ENCODE data around the gene ITGA11. TPM values are rescaled to one million over a fixed set of nuclear protein-coding genes. Genes with fewer than 3 reads are reported as not detected.

Gene ITGA11
- total RNA-seq, 1 donor from 2014 or later, result 0.22 TPM

DNA sequence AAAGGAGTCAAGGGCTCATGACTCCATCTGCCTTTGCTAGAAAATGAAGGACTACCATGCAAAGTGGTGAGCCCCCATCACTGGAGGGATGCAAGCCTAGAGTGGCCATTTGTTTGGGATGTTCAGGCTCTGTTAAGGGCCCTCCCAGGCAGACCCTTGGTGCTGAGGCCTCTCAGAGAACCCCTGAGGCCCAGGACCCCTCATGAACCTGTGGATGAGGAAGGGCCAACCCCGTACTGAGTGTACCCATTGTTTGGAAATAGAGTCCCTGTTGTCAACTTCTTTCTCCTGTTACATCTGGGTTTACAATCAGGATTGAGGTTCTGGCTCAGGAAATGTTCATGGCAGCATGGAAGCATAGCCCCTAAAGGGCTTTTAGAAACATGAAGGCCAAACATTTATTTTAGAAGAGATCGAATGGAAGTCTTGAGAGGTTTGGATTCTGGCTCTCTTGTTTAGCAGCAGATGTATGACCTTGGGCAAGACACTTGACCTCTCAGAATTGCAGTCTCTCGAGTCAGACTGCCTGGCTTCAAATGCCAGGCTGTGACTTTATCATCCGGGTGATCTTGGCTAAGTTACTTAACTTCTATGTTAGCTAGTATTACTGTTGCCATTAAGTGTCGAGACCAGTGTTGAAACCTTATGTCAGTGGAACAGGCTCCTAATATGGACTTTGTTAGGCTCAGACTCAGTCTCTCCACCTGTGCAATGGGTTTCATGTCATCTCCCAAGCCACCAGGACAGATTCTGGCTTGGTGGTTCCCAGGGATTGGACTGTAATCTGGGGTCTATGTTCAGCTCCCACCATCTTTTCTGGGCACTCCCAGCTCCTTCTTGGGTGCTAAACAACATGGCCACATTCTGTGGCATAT, 12.4 kb downstream of the ITGA11 start:
- TF ChIP-seq, protein P1, sequence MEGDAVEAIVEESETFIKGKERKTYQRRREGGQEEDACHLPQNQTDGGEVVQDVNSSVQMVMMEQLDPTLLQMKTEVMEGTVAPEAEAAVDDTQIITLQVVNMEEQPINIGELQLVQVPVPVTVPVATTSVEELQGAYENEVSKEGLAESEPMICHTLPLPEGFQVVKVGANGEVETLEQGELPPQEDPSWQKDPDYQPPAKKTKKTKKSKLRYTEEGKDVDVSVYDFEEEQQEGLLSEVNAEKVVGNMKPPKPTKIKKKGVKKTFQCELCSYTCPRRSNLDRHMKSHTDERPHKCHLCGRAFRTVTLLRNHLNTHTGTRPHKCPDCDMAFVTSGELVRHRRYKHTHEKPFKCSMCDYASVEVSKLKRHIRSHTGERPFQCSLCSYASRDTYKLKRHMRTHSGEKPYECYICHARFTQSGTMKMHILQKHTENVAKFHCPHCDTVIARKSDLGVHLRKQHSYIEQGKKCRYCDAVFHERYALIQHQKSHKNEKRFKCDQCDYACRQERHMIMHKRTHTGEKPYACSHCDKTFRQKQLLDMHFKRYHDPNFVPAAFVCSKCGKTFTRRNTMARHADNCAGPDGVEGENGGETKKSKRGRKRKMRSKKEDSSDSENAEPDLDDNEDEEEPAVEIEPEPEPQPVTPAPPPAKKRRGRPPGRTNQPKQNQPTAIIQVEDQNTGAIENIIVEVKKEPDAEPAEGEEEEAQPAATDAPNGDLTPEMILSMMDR (IDR thresholded peaks at IDR 0.05; ENCODE audit: partially characterized antibody, unreplicated experiment), result no peak
- no peak overlapping the region for H3K27ac Mint-ChIP-seq (ENCODE audit: unreplicated experiment)
- no peaks in the 10 kb centered on the region for H3K36me3 Mint-ChIP-seq (ENCODE audit: unreplicated experiment)
- H3K27me3 Mint-ChIP-seq (ENCODE audit: unreplicated experiment), result peaks cover 9% of the 10 kb centered on the region
- peaks cover 5% of the 10 kb centered on the region for H3K9me3 Mint-ChIP-seq (ENCODE audit: unreplicated experiment)
- no peak for DNase-seq
- no peak overlapping the region for H3K4me3 Mint-ChIP-seq (ENCODE audit: unreplicated experiment)
- H3K4me1 Mint-ChIP-seq (ENCODE audit: low read depth, unreplicated experiment), result peaks cover 6% of the 10 kb centered on the region

DNA sequence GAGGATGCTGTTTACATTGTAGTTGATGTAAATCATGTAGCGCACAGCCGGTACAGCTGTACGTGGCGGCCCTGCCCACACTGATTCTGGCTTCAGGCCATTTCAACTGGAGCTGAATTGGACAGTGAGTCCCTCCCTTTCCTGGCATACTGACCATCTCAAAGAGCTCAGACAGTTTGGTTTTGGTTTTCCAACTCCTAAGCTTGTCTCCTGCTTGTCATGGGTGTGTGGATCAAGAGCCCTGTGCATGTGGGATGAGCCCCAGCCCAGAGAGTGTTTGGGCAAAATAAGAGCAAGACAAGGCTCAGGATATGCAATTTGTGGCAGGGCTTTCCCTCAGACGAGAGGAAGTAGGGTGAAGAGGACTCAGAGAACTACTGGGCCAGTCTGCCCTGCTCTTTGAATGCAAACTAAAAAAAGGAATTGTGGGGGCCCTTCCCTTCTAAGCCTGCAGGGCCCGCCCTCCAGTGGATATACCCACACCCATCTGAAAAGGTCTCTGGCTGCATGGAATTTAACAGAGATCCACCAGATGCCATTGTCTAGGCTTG, 13.3 kb downstream of the ITGA11 start:
- DNase-seq, result no peak
- Mint-ChIP-seq H3K4me1 (ENCODE audit: low read depth, unreplicated experiment) (peaks cover 6% of the 10 kb centered on the region), H3K27ac (ENCODE audit: unreplicated experiment) (no peak overlapping the region), H3K9me3 (ENCODE audit: unreplicated experiment) (peaks cover 5% of the 10 kb centered on the region), H3K4me3 (ENCODE audit: unreplicated experiment) (no peak overlapping the region), H3K27me3 (ENCODE audit: unreplicated experiment) (peaks cover 6% of the 10 kb centered on the region), H3K36me3 (ENCODE audit: unreplicated experiment) (no peaks in the 10 kb centered on the region)
- TF ChIP-seq, protein P1 (IDR thresholded peaks at IDR 0.05; ENCODE audit: partially characterized antibody, unreplicated experiment), result no peak

DNA sequence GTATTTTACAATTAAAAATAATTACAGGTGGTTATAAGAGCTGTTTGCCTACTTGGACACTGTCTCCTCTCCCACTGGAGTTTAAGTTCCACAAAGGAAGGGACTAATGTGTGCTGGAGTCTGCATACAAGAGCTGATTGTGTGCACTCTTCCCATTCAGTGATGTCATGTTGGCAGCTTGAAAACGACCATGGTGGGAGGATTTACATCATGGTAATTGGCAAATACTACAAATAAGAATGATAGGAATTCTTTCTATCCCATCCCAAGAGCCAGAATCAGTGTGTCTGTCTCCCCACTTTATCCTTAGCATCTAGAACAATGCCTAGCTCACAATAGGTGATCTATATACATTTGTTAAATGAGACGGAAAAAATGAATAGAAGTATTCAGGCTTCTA, 14.1 kb downstream of the ITGA11 start:
- Mint-ChIP-seq H3K9me3 (ENCODE audit: unreplicated experiment) (peaks cover 5% of the 10 kb centered on the region), H3K27me3 (ENCODE audit: unreplicated experiment) (peaks cover 6% of the 10 kb centered on the region), H3K36me3 (ENCODE audit: unreplicated experiment) (no peaks in the 10 kb centered on the region), H3K4me3 (ENCODE audit: unreplicated experiment) (no peak overlapping the region), H3K4me1 (ENCODE audit: low read depth, unreplicated experiment) (peaks cover 6% of the 10 kb centered on the region), H3K27ac (ENCODE audit: unreplicated experiment) (no peak overlapping the region)
- TF ChIP-seq, protein P1 (IDR thresholded peaks at IDR 0.05; ENCODE audit: partially characterized antibody, unreplicated experiment), result no peak
- no peak for DNase-seq

DNA sequence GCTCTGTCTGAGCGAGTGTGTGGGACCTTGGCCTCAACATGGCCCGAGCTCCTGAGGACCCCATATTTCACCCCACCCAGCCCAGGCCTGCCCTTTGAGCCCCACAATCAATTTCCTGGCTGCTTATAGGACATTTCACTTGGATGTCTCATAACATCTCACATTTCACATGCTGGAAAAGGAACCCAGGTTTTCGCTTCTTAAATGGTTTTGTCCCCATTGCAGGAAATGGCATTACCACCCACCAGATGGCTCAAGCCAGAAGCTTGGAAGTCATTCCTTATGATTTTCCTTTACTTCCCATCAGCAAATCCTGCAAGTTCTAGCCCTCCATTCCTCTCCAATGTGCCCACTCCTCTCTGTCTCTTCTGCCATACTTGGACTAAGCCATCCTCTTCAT, 14.9 kb downstream of the ITGA11 start:
- Mint-ChIP-seq H3K4me3 (ENCODE audit: unreplicated experiment) (no peak overlapping the region), H3K36me3 (ENCODE audit: unreplicated experiment) (no peaks in the 10 kb centered on the region), H3K27ac (ENCODE audit: unreplicated experiment) (no peak overlapping the region), H3K9me3 (ENCODE audit: unreplicated experiment) (peaks cover 2% of the 10 kb centered on the region), H3K4me1 (ENCODE audit: low read depth, unreplicated experiment) (peaks cover 6% of the 10 kb centered on the region), H3K27me3 (ENCODE audit: unreplicated experiment) (peaks cover 4% of the 10 kb centered on the region)
- DNase-seq, result no peak
- TF ChIP-seq, protein P1 (IDR thresholded peaks at IDR 0.05; ENCODE audit: partially characterized antibody, unreplicated experiment), result no peak

DNA sequence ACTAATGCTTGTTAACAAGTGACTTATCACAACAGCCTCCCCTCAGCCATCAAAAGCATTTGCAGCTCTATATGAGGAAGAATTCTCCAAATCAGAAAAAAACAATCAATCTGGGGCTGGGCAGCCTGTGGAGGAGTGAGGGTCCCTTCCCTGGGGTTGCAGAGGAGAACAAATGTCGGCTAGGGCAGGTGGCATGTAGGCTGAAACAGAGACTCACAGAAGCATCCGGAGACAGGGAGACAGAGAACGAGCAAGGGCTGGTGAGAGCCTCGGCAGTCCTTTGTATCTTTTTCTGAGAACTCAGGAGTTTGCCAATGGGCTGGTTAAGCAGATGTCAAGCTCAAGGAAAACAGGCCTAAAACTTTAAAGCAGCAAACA, 15.8 kb downstream of the ITGA11 start:
- Mint-ChIP-seq H3K27me3 (ENCODE audit: unreplicated experiment) (peaks cover 4% of the 10 kb centered on the region), H3K36me3 (ENCODE audit: unreplicated experiment) (no peaks in the 10 kb centered on the region), H3K4me1 (ENCODE audit: low read depth, unreplicated experiment) (peaks cover 8% of the 10 kb centered on the region), H3K4me3 (ENCODE audit: unreplicated experiment) (no peak overlapping the region), H3K9me3 (ENCODE audit: unreplicated experiment) (peaks cover 3% of the 10 kb centered on the region), H3K27ac (ENCODE audit: unreplicated experiment) (no peak overlapping the region)
- no peak for DNase-seq
- TF ChIP-seq, protein P1 (IDR thresholded peaks at IDR 0.05; ENCODE audit: partially characterized antibody, unreplicated experiment), result no peak
